GF-D8 (cell line): ENCODE results near the gene CTSS.

Experiments
- DNase-seq: peaks from one replicate; lab custom pipeline; 2025; lab: John Stamatoyannopoulos, UW

CTSS gene

GRCh38 chr1:150696995-150697927, 68.3 kb downstream of the CTSS start, which contains the start of gene GOLPH3L:
GOLPH3L (minus strand) TSS chr1:150697154; CDS start chr1:150694838, 2,316 bp downstream.
- peak; percentile 98 for DNase-seq

- no peak for DNase-seq
These were observed 69.0 kb downstream of the CTSS start for GRCh38 chr1:150696590-150696989.

GRCh38 chr1:150696162-150696561, 69.4 kb downstream of the CTSS start:
- no peak for DNase-seq

- DNase-seq = no peak
These were observed 70.0 kb downstream of the CTSS start for GRCh38 chr1:150695561-150695960.

DNA sequence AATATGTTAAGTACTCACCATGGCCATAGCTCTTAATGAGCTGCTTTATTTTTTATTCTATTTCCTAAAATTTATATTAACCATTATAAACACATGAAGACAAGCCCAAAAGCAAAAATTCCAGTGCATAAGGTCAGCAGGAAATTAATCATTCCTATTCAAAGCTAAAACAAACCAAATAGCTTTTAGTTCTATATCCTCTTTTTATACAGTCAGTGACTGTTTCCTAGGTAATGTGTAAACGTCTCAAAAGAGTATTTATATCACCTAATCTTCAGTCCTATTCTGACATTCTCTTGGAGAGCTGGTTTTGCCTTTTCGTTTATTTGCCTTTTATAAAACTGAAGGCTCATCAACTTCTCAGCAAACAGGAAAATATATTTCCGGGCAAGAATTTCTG, 72.9 kb downstream of the CTSS start:
- DNase-seq = no peak

DNA sequence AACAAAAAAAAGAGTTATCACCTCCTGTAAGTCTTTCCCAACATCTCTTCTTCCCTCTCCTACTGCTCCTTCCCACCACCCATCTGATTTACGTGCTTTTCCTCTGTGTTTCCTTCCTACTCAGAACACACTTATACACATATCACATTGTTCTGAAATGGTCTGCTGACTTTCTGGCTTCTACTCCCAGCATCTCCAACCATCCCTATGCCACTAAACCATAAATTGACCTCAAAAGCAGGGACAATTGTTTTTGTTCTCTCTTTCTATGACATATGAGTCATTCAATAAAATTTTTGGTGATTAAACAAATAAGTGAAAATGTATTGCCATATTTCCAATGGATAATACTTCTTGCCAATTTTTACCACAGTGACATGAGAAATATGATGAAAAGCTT, 76.8 kb downstream of the CTSS start:
- no peak for DNase-seq

- DNase-seq = no peak
These were observed 79.3 kb downstream of the CTSS start for GRCh38 chr1:150686275-150686674.

DNA sequence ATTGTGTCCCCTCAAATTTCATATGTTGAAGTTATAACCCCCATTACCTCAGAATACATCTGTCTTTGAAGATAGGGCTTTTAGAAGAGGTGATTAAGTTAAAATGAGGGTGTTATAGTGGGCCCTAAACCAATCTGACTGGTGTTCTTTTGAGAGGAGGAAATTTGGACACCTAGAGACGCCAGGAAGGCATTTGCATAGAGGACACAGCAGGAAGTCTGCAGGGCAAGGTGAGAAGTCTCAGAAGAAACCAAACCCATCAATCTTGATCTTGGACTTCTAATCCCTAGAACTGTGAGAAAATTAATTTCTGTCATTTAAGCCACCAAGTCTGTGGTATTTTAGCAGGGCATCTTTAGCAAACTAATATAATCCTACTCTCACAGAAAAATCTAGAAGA, 81.7 kb downstream of the CTSS start:
- DNase-seq = no peak
